HCT116 (cell line): Measurements from ENCODE around the gene IPO8. TPM values are rescaled to one million over a fixed set of nuclear protein-coding genes. Genes with fewer than 3 reads are reported as not detected.

Source experiments
- ATAC-seq: fragments of 200-7000 bp; cut with Tn5 transposase; 2 replicates; pipeline ENCODE4 v1.9.1; 2020; ENCODE audit warnings: mild to moderate bottlenecking, moderate library complexity
- BruUV-seq: library from RNA; stranded (reverse); fragments of 400-500 nt; replicated peaks from 2 replicates; lab custom pipeline; 2021; lab: Mats Ljungman, UMichigan
- CTCF ChIA-PET: fragments of 300-600 bp; sonication (Branson Sonifier 250); formaldehyde crosslinking; loops from one replicate; lab custom pipeline; 2021; ENCODE audit warnings: antibody characterized with exemption; lab: Charles Lee
- POLR2A ChIA-PET: fragments of 300-600, 350-600 bp; sonication (Branson Sonifier 250); formaldehyde crosslinking; loops from one replicate; lab custom pipeline; 2021; ENCODE audit warnings: antibody characterized with exemption; lab: Charles Lee
- RAD21 ChIA-PET, 2 experiments: fragments of 300-600 bp; sonication (Branson Sonifier 250); formaldehyde crosslinking; loops; one replicate each; lab custom pipeline; 2023; ENCODE audit warnings: low total read pairs in 2 of 2; ENCODE audit not compliant: uncharacterized antibody in 2 of 2, unreplicated experiment in 2 of 2, low non-redundant PET in 1 of 2; lab: Charles Lee
- DNase-seq: peaks from one replicate; pipeline ENCODE4 v3.0.0-alpha.2; 2010; ENCODE audit warnings: low read depth, low spot score
- H2AFZ ChIP-seq: fragments of 200-600 bp; shearing (Covaris generic), sonication (generic); 2 replicates; pipeline ENCODE4 v1.6.1; 2017; ENCODE audit warnings: low read depth, mixed run types, mixed read lengths, antibody characterized with exemption, low read length; ENCODE audit not compliant: poor library complexity, severe bottlenecking
- H3K27ac ChIP-seq: 2 replicates; pipeline ENCODE4 v1.5.1; 2012; ENCODE audit warnings: low read depth, low read length
- H3K27me3 ChIP-seq: fragments of 200-600 bp; sonication (generic); 2 replicates; pipeline ENCODE4 v1.6.1; 2016; ENCODE audit warnings: mixed run types, low read length, mixed read lengths; ENCODE audit not compliant: insufficient read depth
- H3K36me3 ChIP-seq, 2 experiments: fragments of 200-500 bp in 1 of 2; fragments of 200-600 bp in 1 of 2; sonication (Bioruptor generic) in 1 of 2; sonication (generic) in 1 of 2; 2 replicates each; pipeline versions ENCODE4 v1.5.1 to v1.6.1; 2014 to 2016; ENCODE audit warnings: low read length in 2 of 2, inconsistent platforms in 1 of 2, mixed read lengths in 1 of 2, mixed run types in 1 of 2; ENCODE audit not compliant: insufficient read depth in 2 of 2, control insufficient read depth in 1 of 2
- H3K4me1 ChIP-seq, 2 experiments: fragments of 200-600 bp in 1 of 2; sonication (generic) in 1 of 2; 2 replicates each; pipeline versions ENCODE4 v1.5.1 to v1.6.1; 2012 to 2017; ENCODE audit warnings: low read length in 2 of 2, inconsistent platforms in 1 of 2, mild to moderate bottlenecking in 1 of 2, mixed read lengths in 1 of 2, mixed run types in 1 of 2, moderate library complexity in 1 of 2; ENCODE audit not compliant: insufficient read depth in 2 of 2, control insufficient read depth in 1 of 2
- H3K4me2 ChIP-seq: fragments of 200-600 bp; sonication (generic); 2 replicates; pipeline ENCODE4 v1.6.1; 2017; ENCODE audit warnings: mixed run types, low read length, mixed read lengths
- H3K4me3 ChIP-seq, 2 experiments: fragments of 200-600 bp in 1 of 2; sonication (generic) in 1 of 2; replicated peaks in 1 of 2; 2 replicates each; pipeline ENCODE4 v1.5.1; 2011 to 2016; ENCODE audit warnings: low read length in 2 of 2, control low read depth in 1 of 2, low read depth in 1 of 2, mild to moderate bottlenecking in 1 of 2, mixed read lengths in 1 of 2, mixed run types in 1 of 2
- H3K79me2 ChIP-seq: fragments of 200-600 bp; sonication (generic); 2 replicates; pipeline ENCODE4 v1.6.1; 2017; ENCODE audit warnings: mild to moderate bottlenecking, mixed run types, low read length, moderate library complexity, mixed read lengths; ENCODE audit not compliant: insufficient read depth
- H3K9ac ChIP-seq: fragments of 200-600 bp; sonication (generic); 2 replicates; pipeline ENCODE4 v1.6.1; 2016; ENCODE audit warnings: low read length, mixed read lengths
- H3K9me2 ChIP-seq: fragments of 200-600 bp; sonication (generic), shearing (Covaris generic); 2 replicates; pipeline ENCODE4 v1.6.1; 2017; ENCODE audit warnings: mixed run types, mild to moderate bottlenecking, moderate library complexity; ENCODE audit not compliant: insufficient read depth
- H3K9me3 ChIP-seq, 2 experiments: fragments of 200-500 bp in 1 of 2; fragments of 200-600 bp in 1 of 2; sonication (Bioruptor generic) in 1 of 2; sonication (generic) in 1 of 2; 2 replicates each; pipeline ENCODE4 v1.6.1; 2014 to 2017; ENCODE audit warnings: low read length in 2 of 2, mixed read lengths in 2 of 2, inconsistent platforms in 1 of 2, low read depth in 1 of 2, mild to moderate bottlenecking in 1 of 2, mixed run types in 1 of 2, moderate library complexity in 1 of 2; ENCODE audit not compliant: control insufficient read depth in 1 of 2, insufficient read depth in 1 of 2
- H4K20me1 ChIP-seq: fragments of 200-600 bp; sonication (generic), shearing (Covaris generic); 2 replicates; pipeline ENCODE4 v1.6.1; 2017; ENCODE audit warnings: mixed run types, mild to moderate bottlenecking, moderate library complexity; ENCODE audit not compliant: insufficient read depth
- ATF3 ChIP-seq: IDR thresholded peaks from 2 replicates; pipeline ENCODE4 v1.6.1; 2012
- CEBPB ChIP-seq: IDR thresholded peaks from 2 replicates; pipeline ENCODE4 v1.6.1; 2012; ENCODE audit warnings: low read depth
- ELF1 ChIP-seq: IDR thresholded peaks from 2 replicates; pipeline ENCODE4 v1.6.1; 2012; ENCODE audit warnings: low read depth, borderline replicate concordance
- FOSL1 ChIP-seq: IDR thresholded peaks from 2 replicates; pipeline ENCODE4 v1.6.1; 2012; ENCODE audit warnings: low read depth
- MAX ChIP-seq: IDR thresholded peaks from 2 replicates; pipeline ENCODE4 v1.6.1; 2012
- ZBTB33 ChIP-seq: IDR thresholded peaks from 2 replicates; pipeline ENCODE4 v1.6.1; 2011; ENCODE audit warnings: mild to moderate bottlenecking, low read length, moderate library complexity; ENCODE audit not compliant: insufficient replicate concordance; ENCODE audit errors: extremely low read depth
- intact Hi-C: fragments of 100-400 bp; cut with micrococcal nuclease; formaldehyde crosslinking; loops from 2 replicates; pipeline ENCODE4 v1.10.0; 2022
- total RNA-seq: library from RNA; stranded (reverse); gene quantifications from one replicate; pipeline ENCODE4 v1.2.1, GENCODE V29; 2021; ENCODE audit not compliant: unreplicated experiment

IPO8 gene
- total RNA-seq, 1 experiment from 2014 or later = 41.4 TPM

GRCh38 chr12:30695199-30696102, at the start of gene IPO8 (continued):
- TF ChIP-seq ZBTB33 (no peak), FOSL1 (no peak), MAX (peak; percentile 64), ATF3 (no peak), ELF1 (peak; percentile 59)
- TF ChIP-seq, all 23 proteins: peak for 10

GRCh38 chr12:30744321-30744720, 48.7 kb upstream of the IPO8 start:
- DNase-seq = no peak
- POLR2A ChIA-PET = no interaction called here
- RAD21 ChIA-PET = no interaction called here
- no peak for ATAC-seq
- Histone ChIP-seq H3K27ac (no peak overlapping the region), H3K4me3 (no peak overlapping the region), H3K79me2 (peaks cover 43% of the 10 kb centered on the region), H2AFZ (no peak overlapping the region), H3K36me3 (peaks cover 0 to 11% of the 10 kb centered on the region in 2 experiments; a peak in 2 of 4 replicates), H3K9me2 (no peaks in the 10 kb centered on the region), H3K27me3 (no peaks in the 10 kb centered on the region), H3K9ac (no peak overlapping the region), H3K9me3 (no peaks in the 10 kb centered on the region), H4K20me1 (no peaks in the 10 kb centered on the region), H3K4me1 (no peaks in the 10 kb centered on the region), H3K4me2 (no peak overlapping the region)
- intact Hi-C loops = no loop called here
- BruUV-seq = no TSS peak
- CTCF ChIA-PET = interaction anchor here (1.0 to 1.4 kb wide), 2 partner anchors 9 kb away, joined by 4 to 5 read pairs; no protein-coding TSS in a partner anchor
- no peak for TF ChIP-seq CEBPB
